ENCODE measurements around the gene LMAN1L. TPM values are rescaled to one million over a fixed set of nuclear protein-coding genes. Genes with fewer than 3 reads are reported as not detected.

LMAN1L gene
- total and polyA plus RNA-seq, 2 of the 4 experiments (the other 2 are of a cell fraction): not detected

DNA sequence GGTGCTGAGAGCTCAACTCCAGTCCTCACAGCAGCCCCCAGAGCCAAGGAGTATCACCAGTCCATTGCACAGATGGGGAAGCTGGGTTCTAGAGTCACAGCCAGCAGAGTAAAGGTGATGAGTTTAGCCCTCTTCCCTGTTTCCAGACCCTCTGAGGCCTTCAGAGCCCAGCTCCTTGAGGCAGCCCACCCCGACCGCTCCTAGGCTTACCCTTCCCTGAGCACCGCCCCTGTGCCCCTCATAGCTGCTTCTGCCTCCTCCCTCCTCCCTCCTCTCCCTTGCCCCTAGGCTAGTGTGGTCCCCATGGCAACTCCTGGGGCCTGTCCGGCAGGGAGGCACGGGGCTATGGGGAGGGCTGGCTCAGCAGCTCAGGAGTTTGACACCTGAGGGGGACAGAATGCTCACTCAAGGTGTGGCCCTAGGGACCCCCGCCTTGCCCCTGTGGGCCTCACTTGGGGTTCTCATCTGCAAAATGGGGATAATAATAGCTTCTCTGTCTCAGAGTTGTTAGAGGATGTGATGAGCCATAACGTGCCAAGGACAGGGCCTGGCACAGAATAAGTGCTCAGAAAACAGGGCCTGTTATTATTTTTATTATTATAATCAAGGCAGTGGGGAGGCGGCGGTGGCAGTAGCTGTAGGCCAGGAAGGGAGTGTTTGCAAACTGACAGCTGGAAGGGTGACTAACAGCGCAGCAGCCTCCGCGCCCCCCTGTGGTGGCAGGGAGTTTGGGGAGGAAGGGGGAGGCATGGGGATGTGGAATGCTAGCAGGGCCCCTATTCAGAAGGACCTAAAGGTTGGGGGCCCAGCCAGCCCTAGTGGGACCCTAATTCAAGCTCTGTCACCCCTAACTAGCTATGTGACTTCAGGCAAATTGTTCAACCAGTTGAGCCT is 19.3 kb upstream of the LMAN1L start:
- no peak overlapping the region for H2AK9ac ChIP-seq (replicated peaks; ENCODE audit: low read depth, low read length, poor library complexity)
- H3K4me2 ChIP-seq (ENCODE audit: low read depth, low read length): no peak overlapping the region
- H3K79me1 ChIP-seq (ENCODE audit: low read depth in 1 of 2, low read length in 2 of 2): peaks cover 19 to 88% of the 10 kb centered on the region in 2 experiments
- no peak overlapping the region for H3K56ac ChIP-seq (ENCODE audit: extremely low read depth, insufficient read depth, low read length)
- H2BK120ac ChIP-seq (ENCODE audit: low read depth, low read length): no peak overlapping the region
- H4K5ac ChIP-seq (ENCODE audit: low read depth, low read length): no peak overlapping the region
- no peak overlapping the region for H2BK15ac ChIP-seq (ENCODE audit: low read depth, low read length)
- ATAC-seq (ENCODE audit: low read depth) (no peak), DNase-seq (no peak)
- CTCF ChIA-PET: interaction anchor here (0.8 kb wide), 2 partner anchors 10 to 23 kb away, joined by 3 read pairs; no protein-coding TSS in a partner anchor
- no peak overlapping the region for H3K14ac ChIP-seq (replicated peaks; ENCODE audit: low read depth, low read length)
- H4K20me1 ChIP-seq (ENCODE audit: insufficient read depth, low read length): peaks cover 91% of the 10 kb centered on the region
- H2AFZ ChIP-seq (replicated peaks; ENCODE audit: low read length, poor library complexity): no peak overlapping the region
- POLR2A ChIA-PET (ENCODE audit: unreplicated experiment): interaction anchor here (0.6 kb wide), 1 partner anchor 20 kb away, joined by 3 read pairs; no protein-coding TSS in a partner anchor
- H3K27me3 ChIP-seq (ENCODE audit: control insufficient read depth, insufficient read depth, low read length): no peaks in the 10 kb centered on the region
- in situ Hi-C loops (cut with MboI; ENCODE audit: low sequenced_read_pairs): no loop called here
- no peak overlapping the region for H3K18ac ChIP-seq (ENCODE audit: low read depth, low read length)
- H3K9ac ChIP-seq (ENCODE audit: low read depth, low read length): no peak overlapping the region
- no peak overlapping the region for H4K91ac ChIP-seq (ENCODE audit: insufficient read depth, low read depth, low read length)
- no peak overlapping the region for H3K27ac ChIP-seq (ENCODE audit: insufficient read depth, low read length)
- WGBS, 2 experiments (ENCODE audit: extremely low coverage in 2 of 2, insufficient read length in 1 of 2): 90% methylated on average over 4 of the region's 12 CpGs; no CpG with 5 or more reads in 1 of the 2 experiments
- H3K9me1 ChIP-seq (ENCODE audit: insufficient read depth, low read length): peaks cover 30% of the 10 kb centered on the region
- H3K4me1 ChIP-seq (ENCODE audit: control insufficient read depth, insufficient read depth, low read length): peaks cover 15% of the 10 kb centered on the region
- H3K4me3 ChIP-seq (ENCODE audit: insufficient read depth, low read depth, low read length): no peak overlapping the region
- H3K23ac ChIP-seq (ENCODE audit: low read depth, low read length): peak overlapping the region; percentile 71; the same call in 1 of the 2 replicates
- peaks cover 5% of the 10 kb centered on the region for H3K36me3 ChIP-seq (ENCODE audit: control insufficient read depth, insufficient read depth, low read length)
- no peak overlapping the region for H4K8ac ChIP-seq (ENCODE audit: low read depth in 2 of 2, low read length in 2 of 2)
- H3K9me3 ChIP-seq (ENCODE audit: control insufficient read depth, insufficient read depth, low read length): no peaks in the 10 kb centered on the region
- intact Hi-C loops (cut with micrococcal nuclease): no loop called here
- BruUV-seq (replicated peaks): no TSS peak
- no peak overlapping the region for H2BK5ac ChIP-seq (ENCODE audit: low read depth, low read length, poor library complexity, severe bottlenecking)
- dilution Hi-C loops (cut with HindIII; ENCODE audit: low sequenced_read_pairs, unreplicated experiment): no loop called here
- H2BK20ac ChIP-seq (ENCODE audit: low read depth, low read length): no peak overlapping the region
- H3K4ac ChIP-seq (ENCODE audit: low read depth, low read length): no peak overlapping the region
- H2AK5ac ChIP-seq (ENCODE audit: low read depth, low read length): no peak overlapping the region
- TF ChIP-seq SMC3 (IDR thresholded peaks at IDR 0.05; ENCODE audit: low read depth, low read length) (no peak; the same call in 1 of the 2 replicates), NFE2L2 (IDR thresholded peaks at IDR 0.05; ENCODE audit: low read depth, low read length) (no peak), MAFK (IDR thresholded peaks at IDR 0.05; ENCODE audit: low read depth, low read length) (no peak), RCOR1 (IDR thresholded peaks at IDR 0.05; ENCODE audit: insufficient replicate concordance, low read length) (no peak), POLR2A (IDR thresholded peaks at IDR 0.05; ENCODE audit: low read depth, low read length) (no peak), RFX5 (IDR thresholded peaks at IDR 0.05; ENCODE audit: low read depth, low read length) (no peak), RAD21 (IDR thresholded peaks at IDR 0.05; ENCODE audit: low read length) (peak; percentile 9; the same call in 1 of the 2 replicates), CHD1 (IDR thresholded peaks at IDR 0.05; ENCODE audit: low read depth, low read length) (no peak), FOS (IDR thresholded peaks at IDR 0.05; ENCODE audit: low read depth, low read length) (no peak), BHLHE40 (IDR thresholded peaks at IDR 0.05; ENCODE audit: low read depth, low read length) (no peak), MAZ (IDR thresholded peaks at IDR 0.05; ENCODE audit: borderline replicate concordance, low read depth, low read length) (no peak)
- TF ChIP-seq, protein P1, sequence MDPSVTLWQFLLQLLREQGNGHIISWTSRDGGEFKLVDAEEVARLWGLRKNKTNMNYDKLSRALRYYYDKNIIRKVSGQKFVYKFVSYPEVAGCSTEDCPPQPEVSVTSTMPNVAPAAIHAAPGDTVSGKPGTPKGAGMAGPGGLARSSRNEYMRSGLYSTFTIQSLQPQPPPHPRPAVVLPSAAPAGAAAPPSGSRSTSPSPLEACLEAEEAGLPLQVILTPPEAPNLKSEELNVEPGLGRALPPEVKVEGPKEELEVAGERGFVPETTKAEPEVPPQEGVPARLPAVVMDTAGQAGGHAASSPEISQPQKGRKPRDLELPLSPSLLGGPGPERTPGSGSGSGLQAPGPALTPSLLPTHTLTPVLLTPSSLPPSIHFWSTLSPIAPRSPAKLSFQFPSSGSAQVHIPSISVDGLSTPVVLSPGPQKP (IDR thresholded peaks at IDR 0.05; ENCODE audit: borderline replicate concordance, low read depth, low read length): no peak
- TF ChIP-seq, protein P2, sequence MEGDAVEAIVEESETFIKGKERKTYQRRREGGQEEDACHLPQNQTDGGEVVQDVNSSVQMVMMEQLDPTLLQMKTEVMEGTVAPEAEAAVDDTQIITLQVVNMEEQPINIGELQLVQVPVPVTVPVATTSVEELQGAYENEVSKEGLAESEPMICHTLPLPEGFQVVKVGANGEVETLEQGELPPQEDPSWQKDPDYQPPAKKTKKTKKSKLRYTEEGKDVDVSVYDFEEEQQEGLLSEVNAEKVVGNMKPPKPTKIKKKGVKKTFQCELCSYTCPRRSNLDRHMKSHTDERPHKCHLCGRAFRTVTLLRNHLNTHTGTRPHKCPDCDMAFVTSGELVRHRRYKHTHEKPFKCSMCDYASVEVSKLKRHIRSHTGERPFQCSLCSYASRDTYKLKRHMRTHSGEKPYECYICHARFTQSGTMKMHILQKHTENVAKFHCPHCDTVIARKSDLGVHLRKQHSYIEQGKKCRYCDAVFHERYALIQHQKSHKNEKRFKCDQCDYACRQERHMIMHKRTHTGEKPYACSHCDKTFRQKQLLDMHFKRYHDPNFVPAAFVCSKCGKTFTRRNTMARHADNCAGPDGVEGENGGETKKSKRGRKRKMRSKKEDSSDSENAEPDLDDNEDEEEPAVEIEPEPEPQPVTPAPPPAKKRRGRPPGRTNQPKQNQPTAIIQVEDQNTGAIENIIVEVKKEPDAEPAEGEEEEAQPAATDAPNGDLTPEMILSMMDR (conservative IDR thresholded peaks at IDR 0.05; ENCODE audit: low read depth, low read length): no peak; the same call in 1 of the 2 replicates
- TF ChIP-seq, protein P3, sequence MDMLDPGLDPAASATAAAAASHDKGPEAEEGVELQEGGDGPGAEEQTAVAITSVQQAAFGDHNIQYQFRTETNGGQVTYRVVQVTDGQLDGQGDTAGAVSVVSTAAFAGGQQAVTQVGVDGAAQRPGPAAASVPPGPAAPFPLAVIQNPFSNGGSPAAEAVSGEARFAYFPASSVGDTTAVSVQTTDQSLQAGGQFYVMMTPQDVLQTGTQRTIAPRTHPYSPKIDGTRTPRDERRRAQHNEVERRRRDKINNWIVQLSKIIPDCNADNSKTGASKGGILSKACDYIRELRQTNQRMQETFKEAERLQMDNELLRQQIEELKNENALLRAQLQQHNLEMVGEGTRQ (IDR thresholded peaks at IDR 0.05; ENCODE audit: low read depth, low read length): no peak

All from IMR-90 (cell line).